WERI-Rb-1 (cell line): Measurements from ENCODE around the gene ZNF618.

Experiments used
- DNase-seq: peaks from one replicate; pipeline ENCODE4 v3.0.0-alpha.2; 2020
- H3K27ac ChIP-seq: fragments of 250-450 bp; sonication (Bioruptor Pico); 2 replicates; pipeline ENCODE4 v1.5.1; 2020; ENCODE audit warnings: mild to moderate bottlenecking, moderate library complexity
- H3K27me3 ChIP-seq: fragments of 250-450 bp; sonication (Bioruptor Pico); 2 replicates; pipeline ENCODE4 v1.5.1; 2021; ENCODE audit warnings: mild to moderate bottlenecking, low read depth, moderate library complexity; ENCODE audit not compliant: insufficient read depth, severe bottlenecking
- H3K36me3 ChIP-seq: fragments of 250-450 bp; sonication (Bioruptor Pico); 2 replicates; pipeline ENCODE4 v1.5.1; 2020; ENCODE audit warnings: mild to moderate bottlenecking, moderate library complexity
- H3K4me3 ChIP-seq: 2 replicates; pipeline ENCODE4 v1.5.1; 2011; ENCODE audit warnings: low read depth, mild to moderate bottlenecking, control low read depth, low read length
- H3K9me3 ChIP-seq: fragments of 250-450 bp; sonication (Bioruptor Pico); 2 replicates; pipeline ENCODE4 v1.5.1; 2021; ENCODE audit warnings: mild to moderate bottlenecking, moderate library complexity; ENCODE audit not compliant: severe bottlenecking
- TF ChIP-seq, protein P1 (sequence below): IDR thresholded peaks from 2 replicates; pipeline ENCODE4 v1.5.1; 2011; ENCODE audit warnings: low read depth, mild to moderate bottlenecking, control low read depth, inconsistent platforms, low read length

Gene ZNF618

DNA sequence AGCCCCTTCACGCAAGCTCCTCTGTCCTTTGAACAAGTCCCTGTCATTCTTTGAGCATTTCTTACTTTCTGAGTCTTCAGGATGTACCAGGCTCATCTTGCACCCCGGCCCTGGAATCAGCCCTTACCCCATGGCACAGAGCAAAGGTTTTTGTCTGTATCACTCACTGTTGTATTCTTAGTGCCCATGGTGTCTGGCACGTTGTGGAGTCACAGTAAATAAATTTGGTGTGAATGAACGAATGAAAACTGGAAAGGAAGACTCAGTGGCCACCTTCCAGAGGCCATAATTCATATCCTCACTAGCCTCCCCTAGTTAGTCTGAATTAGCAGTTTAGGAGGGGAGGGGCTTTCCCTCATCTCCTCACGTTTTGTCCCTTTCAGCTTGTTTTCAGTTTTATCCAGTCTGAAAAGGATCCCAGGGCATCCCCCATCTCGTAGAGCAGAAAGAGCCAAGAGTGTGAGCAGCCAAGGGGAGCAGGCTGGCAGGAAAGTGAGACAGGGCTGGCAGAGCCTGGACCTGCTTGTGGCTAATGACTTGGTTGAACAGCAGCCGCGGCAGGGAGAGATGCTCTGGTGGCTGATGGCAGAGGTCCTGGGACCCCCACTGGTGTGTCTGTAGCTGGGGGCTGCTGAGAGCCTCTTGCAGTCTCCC is 42.7 kb downstream of the ZNF618 start:
- H3K4me3 ChIP-seq = no peak overlapping the region
- no peak overlapping the region for H3K27ac ChIP-seq
- H3K36me3 ChIP-seq = no peaks in the 10 kb centered on the region
- DNase-seq = no peak
- H3K27me3 ChIP-seq = peaks cover 50% of the 10 kb centered on the region
- no peaks in the 10 kb centered on the region for H3K9me3 ChIP-seq
- TF ChIP-seq, protein P1, sequence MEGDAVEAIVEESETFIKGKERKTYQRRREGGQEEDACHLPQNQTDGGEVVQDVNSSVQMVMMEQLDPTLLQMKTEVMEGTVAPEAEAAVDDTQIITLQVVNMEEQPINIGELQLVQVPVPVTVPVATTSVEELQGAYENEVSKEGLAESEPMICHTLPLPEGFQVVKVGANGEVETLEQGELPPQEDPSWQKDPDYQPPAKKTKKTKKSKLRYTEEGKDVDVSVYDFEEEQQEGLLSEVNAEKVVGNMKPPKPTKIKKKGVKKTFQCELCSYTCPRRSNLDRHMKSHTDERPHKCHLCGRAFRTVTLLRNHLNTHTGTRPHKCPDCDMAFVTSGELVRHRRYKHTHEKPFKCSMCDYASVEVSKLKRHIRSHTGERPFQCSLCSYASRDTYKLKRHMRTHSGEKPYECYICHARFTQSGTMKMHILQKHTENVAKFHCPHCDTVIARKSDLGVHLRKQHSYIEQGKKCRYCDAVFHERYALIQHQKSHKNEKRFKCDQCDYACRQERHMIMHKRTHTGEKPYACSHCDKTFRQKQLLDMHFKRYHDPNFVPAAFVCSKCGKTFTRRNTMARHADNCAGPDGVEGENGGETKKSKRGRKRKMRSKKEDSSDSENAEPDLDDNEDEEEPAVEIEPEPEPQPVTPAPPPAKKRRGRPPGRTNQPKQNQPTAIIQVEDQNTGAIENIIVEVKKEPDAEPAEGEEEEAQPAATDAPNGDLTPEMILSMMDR = no peak

DNA sequence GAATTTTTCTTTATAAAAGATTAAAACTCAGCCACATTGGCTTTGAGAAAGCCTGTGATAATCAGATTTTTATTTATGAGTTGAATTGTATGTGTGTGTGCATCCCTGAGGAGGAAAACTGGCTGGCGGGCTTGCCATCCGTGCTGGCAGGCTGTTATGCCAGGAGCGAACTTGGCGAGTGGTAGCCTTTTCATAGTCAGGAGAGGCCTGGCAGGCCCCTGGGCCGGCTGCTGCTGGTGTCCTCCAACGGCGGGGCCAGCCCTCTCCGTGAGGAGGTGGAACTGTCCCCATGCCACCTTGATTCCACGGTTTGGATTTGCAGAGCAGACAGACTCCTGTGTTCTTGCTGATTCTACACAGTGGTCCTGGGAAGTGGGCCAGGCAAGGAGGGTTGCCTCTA is 43.3 kb downstream of the ZNF618 start:
- TF ChIP-seq, protein P1 = no peak
- DNase-seq = no peak
- H3K27ac ChIP-seq = no peak overlapping the region
- H3K27me3 ChIP-seq = peaks cover 50% of the 10 kb centered on the region
- no peaks in the 10 kb centered on the region for H3K36me3 ChIP-seq
- H3K4me3 ChIP-seq = no peak overlapping the region
- no peaks in the 10 kb centered on the region for H3K9me3 ChIP-seq

DNA sequence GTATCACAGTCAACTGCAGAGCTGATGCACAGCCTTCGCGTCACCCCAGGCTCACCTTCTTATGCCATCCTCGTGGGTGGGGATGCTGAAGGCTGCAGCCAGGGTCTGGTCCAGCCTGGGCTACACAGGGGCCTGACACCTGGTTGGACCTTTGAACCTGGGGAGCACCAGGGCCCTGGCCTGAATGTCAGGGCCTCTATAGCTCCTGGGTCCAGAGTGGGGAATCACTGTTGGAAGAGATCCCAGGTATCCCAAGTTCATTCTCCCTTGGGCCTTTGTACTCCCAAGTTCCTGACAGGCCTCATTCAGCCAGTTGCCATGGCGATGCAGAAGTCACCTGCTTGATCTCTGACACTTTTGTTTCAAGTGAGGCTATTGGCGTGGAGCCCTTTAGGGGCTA is 43.8 kb downstream of the ZNF618 start:
- H3K9me3 ChIP-seq = no peaks in the 10 kb centered on the region
- TF ChIP-seq, protein P1 = no peak
- H3K27me3 ChIP-seq = peaks cover 47% of the 10 kb centered on the region
- no peak for DNase-seq
- no peak overlapping the region for H3K27ac ChIP-seq
- no peaks in the 10 kb centered on the region for H3K36me3 ChIP-seq
- H3K4me3 ChIP-seq = no peak overlapping the region

DNA sequence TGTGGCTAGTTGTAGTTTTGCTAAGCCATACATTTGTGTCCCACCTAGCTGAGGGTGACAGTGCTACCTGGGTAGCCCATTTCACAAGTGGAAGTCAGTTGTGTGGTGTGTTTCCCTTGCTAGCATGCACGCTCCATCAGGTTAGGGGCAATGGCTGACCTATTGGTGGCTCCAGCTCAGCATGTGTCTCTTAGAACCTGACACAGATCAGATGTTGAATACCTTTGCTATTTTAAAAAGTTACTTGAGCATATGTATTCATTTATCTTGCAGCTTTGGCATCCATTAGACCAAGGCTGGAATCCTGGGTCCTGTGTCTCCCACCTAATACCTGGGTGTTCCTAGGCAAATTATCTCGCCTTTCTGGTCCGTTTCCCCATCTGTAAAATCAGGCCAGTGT is 44.8 kb downstream of the ZNF618 start:
- Histone ChIP-seq H3K27me3 (peaks cover 37% of the 10 kb centered on the region), H3K36me3 (no peaks in the 10 kb centered on the region), H3K4me3 (no peak overlapping the region), H3K9me3 (no peaks in the 10 kb centered on the region), H3K27ac (no peak overlapping the region)
- DNase-seq = no peak
- TF ChIP-seq, protein P1 = no peak

DNA sequence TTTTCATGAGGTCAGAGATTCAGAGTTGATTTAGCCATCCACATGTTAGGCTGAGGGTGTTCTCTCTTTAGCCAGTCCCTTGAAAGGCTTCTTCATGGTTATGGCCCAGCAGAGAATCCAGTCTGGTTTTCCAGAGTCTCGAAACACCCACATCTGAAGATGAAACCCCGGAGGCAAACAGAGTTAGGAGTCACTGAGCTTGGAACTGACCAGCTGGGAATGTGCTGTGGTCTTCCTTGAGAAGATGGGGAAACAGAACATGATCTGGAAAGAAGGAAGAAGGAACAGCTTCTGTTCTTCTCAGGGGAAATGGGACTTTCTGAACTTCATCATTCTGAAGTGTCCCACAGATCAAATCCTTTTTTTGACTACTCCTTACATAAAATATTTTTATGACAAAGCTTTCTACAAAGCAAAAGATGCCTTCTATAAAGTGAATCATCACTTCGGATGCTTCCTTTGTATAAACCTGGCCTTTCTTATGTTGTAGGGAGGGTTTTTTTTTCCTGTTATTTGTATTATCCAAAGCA is 45.4 kb downstream of the ZNF618 start:
- Histone ChIP-seq H3K9me3 (no peaks in the 10 kb centered on the region), H3K36me3 (no peaks in the 10 kb centered on the region), H3K4me3 (no peak overlapping the region), H3K27ac (no peak overlapping the region), H3K27me3 (peaks cover 33% of the 10 kb centered on the region)
- TF ChIP-seq, protein P1 = no peak
- no peak for DNase-seq

DNA sequence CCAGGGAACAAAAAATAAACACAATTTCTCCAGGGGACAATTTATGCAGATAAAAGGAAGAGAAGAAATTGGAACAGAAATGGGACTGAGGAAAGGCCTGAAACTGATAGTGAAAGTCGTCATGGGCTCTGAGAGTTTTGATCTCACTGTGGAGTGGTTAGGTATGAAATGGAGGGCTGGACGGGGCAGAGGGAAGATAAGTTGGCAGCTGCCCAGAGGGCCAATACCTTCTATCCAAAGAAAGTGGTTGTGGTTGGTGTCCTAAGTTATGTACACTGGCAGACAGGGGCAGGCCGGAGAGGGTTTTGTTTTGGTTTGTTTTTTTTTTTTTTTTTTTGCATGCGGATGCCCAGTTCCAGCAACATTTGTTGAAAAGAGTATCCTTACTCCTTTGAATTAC is 46.1 kb downstream of the ZNF618 start:
- no peaks in the 10 kb centered on the region for H3K9me3 ChIP-seq
- peaks cover 35% of the 10 kb centered on the region for H3K27me3 ChIP-seq
- H3K4me3 ChIP-seq = no peak overlapping the region
- TF ChIP-seq, protein P1 = no peak
- DNase-seq = no peak
- H3K27ac ChIP-seq = no peak overlapping the region
- H3K36me3 ChIP-seq = no peaks in the 10 kb centered on the region
